Fibroblast of pulmonary artery (primary cell): Measurements from ENCODE around the gene ABCA12.
A peak's percentile ranks its signal among the peaks of the same experiment; 100 is the strongest.

ENCODE experiments used
- DNase-seq: peaks from one replicate; pipeline ENCODE4 v3.0.0-alpha.2; 2010; ENCODE audit warnings: low read depth
- H3K4me3 ChIP-seq: replicated peaks from 2 replicates; pipeline ENCODE4 v1.5.1; 2011; ENCODE audit warnings: low read depth, mild to moderate bottlenecking, control low read depth, low read length, moderate library complexity
- TF ChIP-seq, protein P1 (sequence below): IDR thresholded peaks from 2 replicates; pipeline ENCODE4 v1.5.1; 2011; ENCODE audit warnings: mild to moderate bottlenecking, control low read depth, low read length, inconsistent platforms; ENCODE audit errors: missing control alignments

The ABCA12 gene

DNA sequence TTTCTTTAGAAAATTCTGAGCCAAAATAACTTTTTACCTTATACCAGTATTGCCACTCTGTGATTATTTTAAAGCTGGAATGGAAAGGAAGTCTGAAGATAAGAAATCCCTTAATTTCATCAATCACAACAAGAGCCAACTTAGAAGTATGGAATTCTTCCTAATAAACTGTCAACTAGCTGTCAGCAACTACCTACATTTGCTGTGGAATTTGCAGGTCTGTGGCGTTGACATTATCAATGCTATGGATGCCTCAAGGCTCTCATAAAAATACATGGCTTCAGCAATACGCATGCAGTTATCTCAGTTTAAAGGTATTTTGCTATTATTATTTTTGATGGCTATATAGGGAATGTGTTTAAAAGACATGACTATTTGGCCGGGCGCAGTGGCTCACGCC lies 108.5 kb downstream of the ABCA12 start:
- H3K4me3 ChIP-seq: no peak overlapping the region
- no peak for DNase-seq
- TF ChIP-seq, protein P1, sequence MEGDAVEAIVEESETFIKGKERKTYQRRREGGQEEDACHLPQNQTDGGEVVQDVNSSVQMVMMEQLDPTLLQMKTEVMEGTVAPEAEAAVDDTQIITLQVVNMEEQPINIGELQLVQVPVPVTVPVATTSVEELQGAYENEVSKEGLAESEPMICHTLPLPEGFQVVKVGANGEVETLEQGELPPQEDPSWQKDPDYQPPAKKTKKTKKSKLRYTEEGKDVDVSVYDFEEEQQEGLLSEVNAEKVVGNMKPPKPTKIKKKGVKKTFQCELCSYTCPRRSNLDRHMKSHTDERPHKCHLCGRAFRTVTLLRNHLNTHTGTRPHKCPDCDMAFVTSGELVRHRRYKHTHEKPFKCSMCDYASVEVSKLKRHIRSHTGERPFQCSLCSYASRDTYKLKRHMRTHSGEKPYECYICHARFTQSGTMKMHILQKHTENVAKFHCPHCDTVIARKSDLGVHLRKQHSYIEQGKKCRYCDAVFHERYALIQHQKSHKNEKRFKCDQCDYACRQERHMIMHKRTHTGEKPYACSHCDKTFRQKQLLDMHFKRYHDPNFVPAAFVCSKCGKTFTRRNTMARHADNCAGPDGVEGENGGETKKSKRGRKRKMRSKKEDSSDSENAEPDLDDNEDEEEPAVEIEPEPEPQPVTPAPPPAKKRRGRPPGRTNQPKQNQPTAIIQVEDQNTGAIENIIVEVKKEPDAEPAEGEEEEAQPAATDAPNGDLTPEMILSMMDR: no peak

DNA sequence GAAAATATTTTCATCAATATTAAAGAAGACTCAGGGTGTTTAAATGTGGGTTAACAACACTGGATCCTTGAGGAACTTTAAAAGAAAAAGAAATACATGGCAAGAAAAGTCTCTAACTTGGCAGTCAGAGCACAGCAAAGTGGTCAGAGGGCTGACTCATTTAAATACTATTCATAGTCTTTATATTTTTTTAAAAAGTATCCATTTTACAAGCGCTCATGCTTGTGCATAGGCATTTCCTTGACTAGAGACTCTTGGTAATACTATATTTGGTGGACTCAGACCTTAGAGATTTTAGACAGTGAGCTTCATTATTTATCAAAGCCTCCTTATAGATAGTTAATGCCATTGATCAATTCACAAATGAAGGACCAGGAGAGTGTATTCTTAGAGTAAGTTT lies 110.2 kb downstream of the ABCA12 start:
- DNase-seq: peak; percentile 34
- H3K4me3 ChIP-seq: no peak overlapping the region
- TF ChIP-seq, protein P1: no peak

DNA sequence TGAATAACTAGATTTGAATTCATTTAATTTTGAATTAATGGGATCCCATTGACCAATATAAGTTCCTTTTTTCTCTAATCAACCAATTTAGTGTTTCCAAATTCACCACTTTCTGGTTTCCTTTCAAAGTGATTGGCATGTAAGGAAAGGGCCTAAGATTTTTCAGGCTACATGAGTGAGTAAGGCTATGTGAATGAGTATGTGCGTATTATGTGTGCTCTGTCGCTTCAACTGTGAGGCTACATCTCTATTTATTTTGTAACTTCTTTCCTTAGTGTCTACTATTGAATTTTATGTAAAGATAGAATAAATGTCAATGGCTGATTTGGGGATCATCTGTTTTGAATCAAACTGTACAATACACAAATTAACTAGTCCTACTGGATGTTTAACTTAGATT lies 110.6 kb downstream of the ABCA12 start:
- TF ChIP-seq, protein P1: no peak
- DNase-seq: no peak
- no peak overlapping the region for H3K4me3 ChIP-seq

DNA sequence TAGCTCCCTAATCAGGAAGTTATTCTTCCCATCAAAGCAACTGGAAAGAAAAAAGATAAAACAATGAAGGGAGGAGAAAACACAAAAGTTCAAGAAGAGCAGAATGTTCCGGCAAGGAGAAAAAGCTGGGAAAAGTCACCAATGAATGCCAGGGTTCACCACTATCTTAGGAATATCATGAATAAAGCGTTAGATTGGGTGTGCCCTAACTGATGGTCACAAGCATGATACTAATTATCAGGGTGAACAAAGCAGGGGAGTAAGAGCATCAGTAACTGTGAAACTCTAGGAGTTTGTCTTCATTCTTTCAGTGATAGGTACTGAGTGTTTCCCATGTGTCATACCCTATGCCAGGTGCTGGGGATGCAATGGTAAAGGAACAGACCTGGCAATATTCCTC lies 115.5 kb downstream of the ABCA12 start:
- no peak for DNase-seq
- TF ChIP-seq, protein P1: no peak
- no peak overlapping the region for H3K4me3 ChIP-seq

DNA sequence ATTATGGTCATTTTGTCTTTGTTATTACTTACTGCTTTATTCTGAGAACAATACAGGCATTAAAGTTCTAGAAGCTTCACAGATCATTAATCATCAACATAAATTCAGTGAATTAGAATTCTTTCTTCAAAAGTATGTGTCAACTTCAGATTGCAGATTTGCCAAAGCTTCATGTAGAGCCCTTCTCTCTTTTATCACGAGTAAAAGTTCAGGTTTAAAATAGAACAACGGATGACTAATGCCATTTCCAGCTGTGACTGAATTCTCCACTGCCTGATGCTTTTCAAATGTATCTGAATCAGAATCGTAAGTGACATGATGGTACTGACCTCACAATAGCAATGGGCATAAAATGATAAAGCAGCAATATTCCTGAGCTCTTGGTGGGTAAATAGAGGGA lies 116.0 kb downstream of the ABCA12 start:
- peak; percentile 19 for DNase-seq
- H3K4me3 ChIP-seq: no peak overlapping the region
- TF ChIP-seq, protein P1: no peak

DNA sequence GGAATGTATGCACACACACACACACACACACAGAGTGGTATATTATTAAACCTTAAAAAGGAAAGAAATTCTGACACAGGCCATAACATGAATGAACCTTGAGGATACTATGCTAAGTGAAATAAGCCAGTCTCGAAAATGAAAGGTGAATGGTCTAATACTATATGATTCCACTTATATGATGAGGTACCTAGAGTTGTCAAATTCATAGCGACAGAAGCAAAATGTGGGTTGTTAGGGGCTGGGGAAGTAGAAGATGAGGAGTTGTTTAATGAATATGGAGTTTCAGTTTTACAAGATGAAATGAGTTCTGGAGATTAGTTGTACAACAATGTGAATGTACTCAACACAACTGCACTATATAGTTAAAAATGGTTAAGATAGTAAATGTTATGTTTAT lies 118.1 kb downstream of the ABCA12 start:
- TF ChIP-seq, protein P1: no peak
- no peak for DNase-seq
- H3K4me3 ChIP-seq: no peak overlapping the region

DNA sequence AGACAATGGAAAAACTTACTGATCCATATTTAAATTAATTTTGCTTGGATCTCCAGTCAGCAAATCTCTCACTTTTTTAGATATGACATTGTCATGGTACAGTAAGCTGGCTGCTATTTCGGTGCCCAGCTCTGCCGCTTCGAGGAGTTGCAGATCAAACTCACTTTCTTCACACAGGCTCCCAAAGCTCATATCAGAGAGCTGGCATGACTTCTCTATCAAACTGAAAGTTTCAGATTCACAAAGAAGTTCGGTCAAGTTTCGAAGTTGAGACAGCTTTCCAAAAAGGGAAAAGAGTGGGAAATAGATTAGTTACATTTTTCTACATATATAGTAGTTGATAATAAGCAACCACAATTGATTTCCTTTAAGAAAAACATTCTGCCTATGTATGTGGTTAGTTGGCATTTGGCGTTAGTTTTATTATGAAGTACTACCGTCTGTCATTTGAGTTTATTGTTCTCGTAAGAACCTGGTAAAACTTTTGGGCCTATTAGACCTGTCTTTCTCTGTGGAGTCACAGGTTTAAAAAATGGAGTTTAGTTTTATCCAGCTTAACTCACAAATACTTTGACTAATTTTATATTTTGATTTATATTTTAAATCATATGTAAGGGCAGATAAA lies 118.8 kb downstream of the ABCA12 start:
- no peak for DNase-seq
- no peak overlapping the region for H3K4me3 ChIP-seq
- TF ChIP-seq, protein P1: no peak
